AG04449 (cell line): ENCODE data around the gene DGKD.

Experiments
- CTCF ChIA-PET: fragments of 350-600 bp; formaldehyde crosslinking; extraction: SDS; loops from one replicate; lab custom pipeline; 2021; ENCODE audit warnings: antibody characterized with exemption; lab: Yijun Ruan, JAX
- POLR2A ChIA-PET: fragments of 400-600, 350-600 bp; formaldehyde crosslinking; extraction: SDS; loops from one replicate; lab custom pipeline; 2020; ENCODE audit warnings: antibody characterized with exemption, inconsistent platforms; lab: Yijun Ruan, JAX
- DNase-seq: peaks from one replicate; pipeline ENCODE4 v3.0.0-alpha.2; 2010; ENCODE audit warnings: low read depth, low spot score
- H3K4me3 ChIP-seq: 2 replicates; pipeline ENCODE4 v1.5.1; 2011; ENCODE audit warnings: low read depth, mild to moderate bottlenecking, control low read depth, low read length
- TF ChIP-seq, protein P1 (sequence below): IDR thresholded peaks from one replicate; pipeline ENCODE4 v1.5.1; 2011; ENCODE audit warnings: mild to moderate bottlenecking, moderate library complexity, low read length, control low read depth, inconsistent platforms; ENCODE audit not compliant: insufficient read depth; ENCODE audit errors: missing control alignments

The DGKD gene

DNA sequence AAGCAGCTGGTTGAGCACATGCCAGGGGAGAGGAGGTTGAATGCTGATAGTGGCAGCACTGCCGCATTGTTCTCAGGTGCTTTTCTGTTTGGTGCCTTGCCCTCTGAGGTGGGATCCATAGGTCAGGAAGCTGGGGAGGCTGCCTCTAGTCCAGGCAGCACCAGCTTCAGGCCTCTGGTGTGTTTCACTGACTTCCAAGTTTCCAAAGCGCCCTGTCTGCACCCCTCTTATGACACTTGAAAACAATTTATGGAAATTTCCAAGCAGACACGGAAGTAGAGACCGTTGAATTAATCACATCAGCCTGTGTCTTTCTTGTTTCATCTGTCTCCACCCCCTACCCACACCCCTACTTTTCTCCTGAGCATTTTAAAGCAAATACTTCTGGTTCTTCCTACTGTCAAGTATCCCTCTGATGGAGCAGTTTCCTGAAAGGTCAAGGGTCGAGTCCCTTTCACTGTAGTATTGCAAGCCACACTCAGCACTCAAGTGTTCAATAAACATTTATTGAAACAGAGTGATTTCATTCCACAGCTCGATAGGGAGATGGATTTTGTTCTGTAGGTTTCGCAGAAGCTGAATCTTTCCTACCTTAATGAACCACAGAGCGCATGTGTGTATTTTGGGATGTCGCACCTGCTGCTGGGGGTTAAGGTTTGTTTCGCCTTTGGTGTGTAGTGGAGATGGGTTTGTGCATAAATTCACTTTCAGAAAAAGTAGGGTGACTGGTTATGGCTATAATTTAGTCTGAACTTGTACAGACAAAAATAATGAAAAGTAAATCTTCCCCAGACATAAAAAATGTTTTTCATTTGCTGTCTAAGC lies 21.4 kb downstream of the DGKD start:
- H3K4me3 ChIP-seq = no peak overlapping the region
- TF ChIP-seq, protein P1, sequence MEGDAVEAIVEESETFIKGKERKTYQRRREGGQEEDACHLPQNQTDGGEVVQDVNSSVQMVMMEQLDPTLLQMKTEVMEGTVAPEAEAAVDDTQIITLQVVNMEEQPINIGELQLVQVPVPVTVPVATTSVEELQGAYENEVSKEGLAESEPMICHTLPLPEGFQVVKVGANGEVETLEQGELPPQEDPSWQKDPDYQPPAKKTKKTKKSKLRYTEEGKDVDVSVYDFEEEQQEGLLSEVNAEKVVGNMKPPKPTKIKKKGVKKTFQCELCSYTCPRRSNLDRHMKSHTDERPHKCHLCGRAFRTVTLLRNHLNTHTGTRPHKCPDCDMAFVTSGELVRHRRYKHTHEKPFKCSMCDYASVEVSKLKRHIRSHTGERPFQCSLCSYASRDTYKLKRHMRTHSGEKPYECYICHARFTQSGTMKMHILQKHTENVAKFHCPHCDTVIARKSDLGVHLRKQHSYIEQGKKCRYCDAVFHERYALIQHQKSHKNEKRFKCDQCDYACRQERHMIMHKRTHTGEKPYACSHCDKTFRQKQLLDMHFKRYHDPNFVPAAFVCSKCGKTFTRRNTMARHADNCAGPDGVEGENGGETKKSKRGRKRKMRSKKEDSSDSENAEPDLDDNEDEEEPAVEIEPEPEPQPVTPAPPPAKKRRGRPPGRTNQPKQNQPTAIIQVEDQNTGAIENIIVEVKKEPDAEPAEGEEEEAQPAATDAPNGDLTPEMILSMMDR = no peak
- ChIA-PET POLR2A (no interaction called here), CTCF (no interaction called here)
- DNase-seq = no peak

DNA sequence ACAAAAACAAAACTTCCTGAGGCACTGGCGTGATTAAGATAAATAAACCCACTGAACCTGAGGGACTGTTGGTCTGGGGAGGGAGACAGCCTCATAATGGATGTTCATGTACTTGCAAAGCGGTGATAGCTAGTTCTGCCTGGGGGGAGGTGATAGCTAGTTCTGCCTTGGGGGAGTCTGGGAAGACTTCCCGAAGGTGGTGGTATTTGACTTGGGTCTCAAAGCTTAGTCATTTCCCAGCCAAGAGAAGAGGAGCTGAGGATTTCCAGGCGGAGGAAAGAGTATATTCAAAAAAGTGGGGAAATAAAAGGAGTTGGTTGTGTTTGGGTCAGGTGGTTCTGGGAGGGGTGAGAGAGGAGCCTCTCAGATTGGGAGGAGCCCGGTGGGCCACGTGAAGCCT lies 24.7 kb downstream of the DGKD start:
- DNase-seq = no peak
- ChIA-PET POLR2A (no interaction called here), CTCF (interaction anchor here (1.3 kb wide), 1 partner anchor 25 kb away, joined by 3 read pairs; the partner anchor contains the start of gene DGKD)
- TF ChIP-seq, protein P1 = no peak
- no peak overlapping the region for H3K4me3 ChIP-seq

- no peak overlapping the region for H3K4me3 ChIP-seq
- no peak for DNase-seq
- TF ChIP-seq, protein P1 = no peak
- ChIA-PET POLR2A (no interaction called here), CTCF (interaction anchor here (1.3 kb wide), 1 partner anchor 26 kb away, joined by 3 read pairs; the partner anchor contains the start of gene DGKD)
Measured at GRCh38 chr2:233379441-233379840, 25.1 kb downstream of the DGKD start.

DNA sequence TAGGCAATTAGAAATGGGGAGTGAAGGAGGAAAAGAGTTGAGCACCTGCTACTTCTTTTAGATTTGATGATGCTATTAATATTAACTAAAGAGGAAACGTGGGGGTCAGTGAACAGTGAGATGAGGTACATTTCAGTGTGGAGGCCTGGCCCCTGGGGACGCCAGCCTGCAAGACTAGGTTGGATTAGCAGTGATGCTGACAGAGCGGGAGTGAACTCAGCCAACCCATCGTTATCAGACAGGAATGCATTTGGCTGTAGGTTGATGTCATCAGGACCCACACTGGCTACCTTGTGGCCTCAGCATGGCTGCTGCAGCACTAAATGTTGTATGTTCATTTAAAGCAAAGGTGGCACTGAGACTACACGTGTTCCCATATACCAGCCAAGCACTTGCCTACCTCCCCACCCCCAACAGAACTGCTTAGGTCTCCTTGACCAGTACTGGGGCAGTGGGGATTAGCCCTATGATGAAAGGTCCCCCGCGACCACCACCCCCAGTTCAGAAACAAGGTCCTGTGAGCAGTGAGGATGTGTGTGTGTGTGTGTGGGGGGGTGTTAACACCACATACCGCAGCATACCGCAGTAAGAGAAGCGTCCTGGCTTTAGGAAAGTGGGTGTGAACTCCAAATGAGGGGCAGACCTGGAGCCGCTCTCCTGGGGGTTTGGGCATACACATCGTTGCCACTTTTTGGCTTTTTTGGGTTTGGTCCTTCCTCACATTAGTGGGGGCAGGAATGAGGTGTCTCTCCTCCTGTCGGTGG lies 26.0 kb downstream of the DGKD start:
- no peak for DNase-seq
- CTCF ChIA-PET = interaction anchor here (1.3 kb wide), 1 partner anchor 26 kb away, joined by 3 read pairs; the partner anchor contains the start of gene DGKD
- no peak overlapping the region for H3K4me3 ChIP-seq
- TF ChIP-seq, protein P1 = no peak
- POLR2A ChIA-PET = no interaction called here

- CTCF ChIA-PET = interaction anchor here (1.2 to 1.4 kb wide), 2 partner anchors 24 to 32 kb away, joined by 3 read pairs; no protein-coding TSS in a partner anchor
- H3K4me3 ChIP-seq = no peak overlapping the region
Measured at GRCh38 chr2:233380995-233381637, 26.8 kb downstream of the DGKD start.

More at GRCh38 chr2:233380995-233381637, 26.8 kb downstream of the DGKD start:
- TF ChIP-seq, protein P1 = no peak
- POLR2A ChIA-PET = no interaction called here
- no peak for DNase-seq
